Endometrium (tissue), 2 donors: Measurements from ENCODE around the gene CST8.

Source experiments
- FAIRE-seq: peaks from 2 replicates; lab custom pipeline; 2012; peaks lifted over from hg19 to GRCh38; lab: Jason Lieb, UNC
- donor health status: control.
- donor health status: control.

The CST8 gene

DNA sequence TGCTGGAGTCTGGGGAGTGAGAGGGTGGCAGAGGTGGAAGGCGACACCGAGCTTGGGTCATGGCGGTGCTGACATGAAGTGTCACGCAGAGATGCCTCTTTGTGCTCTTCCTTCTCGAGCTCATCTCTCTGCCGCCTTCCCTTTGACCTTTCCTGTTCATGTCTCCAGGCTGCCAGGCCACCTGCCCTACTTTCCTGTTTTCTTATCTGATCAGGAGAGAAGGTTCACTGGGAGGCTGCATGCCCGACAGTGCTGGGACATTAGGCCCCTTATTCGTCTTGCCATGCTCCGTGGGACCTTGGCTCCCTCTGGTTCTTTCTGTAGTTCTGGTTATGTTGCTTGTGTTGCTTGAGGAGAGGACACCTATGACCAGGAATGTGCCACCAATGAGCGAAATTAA, 33.2 kb downstream of the CST8 start:
- no peak for FAIRE-seq

DNA sequence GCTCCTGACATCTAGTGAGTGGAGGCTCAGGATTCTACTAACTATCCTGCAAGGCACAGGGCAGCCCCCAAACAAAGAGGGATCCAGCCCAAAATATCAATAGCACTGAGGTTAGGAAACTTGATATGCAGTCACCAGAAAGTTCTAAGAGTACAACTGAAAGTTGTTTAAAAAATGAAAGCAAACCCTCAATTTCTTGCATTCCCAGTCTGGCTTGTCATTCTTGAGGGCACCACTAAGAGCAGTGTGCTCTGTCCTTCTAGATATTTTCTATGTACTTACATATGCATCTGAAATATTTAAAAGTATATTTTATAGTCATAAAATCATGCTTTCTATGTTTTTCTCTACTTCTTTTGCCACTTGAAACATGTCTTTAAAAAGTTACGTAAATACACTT, 35.9 kb downstream of the CST8 start:
- FAIRE-seq = no peak

DNA sequence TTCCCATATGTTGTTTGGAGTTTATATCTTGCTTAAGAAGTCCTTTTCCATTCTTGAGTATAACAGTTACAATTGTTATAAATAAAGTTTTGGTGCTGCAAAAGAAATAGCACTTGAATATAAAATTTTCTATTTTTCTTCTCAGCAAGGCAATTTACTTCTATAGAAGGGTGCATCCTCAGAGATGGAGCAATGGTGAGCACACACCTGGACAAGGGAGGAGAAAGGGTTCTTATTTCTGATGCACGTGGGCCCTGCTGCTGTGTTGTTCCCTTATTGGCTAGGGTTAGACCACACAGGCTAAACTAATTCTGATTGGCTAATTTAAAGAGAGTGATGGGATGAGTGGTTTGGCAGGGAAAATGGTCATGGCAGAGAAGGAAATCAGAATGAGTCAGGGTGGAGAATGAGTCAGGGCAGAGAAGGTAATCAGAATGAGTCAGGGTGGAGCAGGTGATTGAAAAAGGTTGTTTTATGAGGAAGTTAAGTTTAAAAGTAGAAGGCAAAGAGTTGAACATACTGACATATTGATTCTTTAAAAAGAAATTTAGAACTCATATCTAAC, 38.0 kb downstream of the CST8 start:
- FAIRE-seq = no peak

DNA sequence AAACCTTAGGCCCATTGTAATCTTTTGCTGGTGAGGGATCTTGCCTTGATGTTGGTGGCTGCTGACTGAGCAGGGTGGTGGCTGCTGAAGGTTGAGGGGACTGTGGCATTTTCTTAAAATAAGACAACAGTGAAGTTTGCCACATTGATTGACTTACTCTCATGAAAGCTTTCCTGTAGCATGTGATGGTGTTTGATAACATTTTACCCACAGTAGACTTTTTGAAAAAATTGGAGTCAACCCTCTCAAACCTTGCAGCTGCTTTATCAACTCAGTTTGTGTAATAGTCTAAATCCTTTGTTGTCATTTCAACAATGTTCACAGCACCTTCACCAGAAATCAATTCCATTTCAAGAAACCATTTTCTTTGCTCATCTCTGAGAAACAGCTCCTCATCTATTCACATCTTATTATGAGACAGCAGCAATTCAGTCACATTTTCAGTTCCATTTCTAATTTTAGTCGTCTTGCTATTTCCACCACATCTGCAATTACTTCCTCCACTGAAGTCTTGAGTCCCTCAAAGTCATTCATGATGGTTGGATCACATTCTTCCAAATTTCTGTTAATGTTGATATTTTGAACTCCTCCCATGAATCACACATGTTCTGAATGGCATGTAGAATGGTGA, 40.1 kb downstream of the CST8 start:
- FAIRE-seq = no peak

DNA sequence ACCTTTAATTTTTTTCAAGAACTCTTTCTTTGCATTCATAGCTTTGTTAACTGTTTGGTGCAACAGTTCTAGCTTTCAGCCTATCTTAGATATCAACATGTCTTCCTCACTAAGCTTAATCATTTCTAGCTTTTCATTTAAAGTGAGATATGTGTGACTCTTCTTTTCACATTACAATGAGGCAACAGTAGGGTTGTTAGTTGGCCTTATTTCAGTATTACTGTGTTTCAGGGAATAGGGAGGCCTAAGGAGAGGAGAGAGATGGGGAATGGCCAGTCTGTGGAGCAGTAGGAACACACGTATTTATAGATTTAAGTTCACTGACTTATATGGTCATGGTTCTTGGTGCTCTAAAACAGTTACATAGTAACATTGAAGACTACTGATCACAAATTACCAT, 41.6 kb downstream of the CST8 start:
- no peak for FAIRE-seq

DNA sequence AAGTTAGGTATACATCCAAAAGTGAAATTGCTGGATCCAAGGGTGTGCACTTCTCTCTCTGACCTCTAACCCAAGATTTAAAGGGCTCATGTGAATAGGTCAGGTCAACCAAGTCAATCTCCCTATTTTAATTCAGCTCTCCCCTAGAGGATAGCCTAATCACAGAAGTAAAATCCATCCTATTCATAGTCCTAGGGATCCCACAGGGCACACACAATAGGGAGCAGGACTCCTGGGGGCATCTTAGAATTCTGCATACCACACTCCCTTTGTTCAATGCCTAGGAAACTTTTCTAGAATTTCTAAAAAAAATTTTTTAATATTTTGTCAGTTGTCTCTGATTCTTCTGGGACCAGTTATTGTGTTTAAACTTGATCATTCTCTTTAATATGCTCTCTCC, 42.2 kb downstream of the CST8 start:
- FAIRE-seq = no peak

DNA sequence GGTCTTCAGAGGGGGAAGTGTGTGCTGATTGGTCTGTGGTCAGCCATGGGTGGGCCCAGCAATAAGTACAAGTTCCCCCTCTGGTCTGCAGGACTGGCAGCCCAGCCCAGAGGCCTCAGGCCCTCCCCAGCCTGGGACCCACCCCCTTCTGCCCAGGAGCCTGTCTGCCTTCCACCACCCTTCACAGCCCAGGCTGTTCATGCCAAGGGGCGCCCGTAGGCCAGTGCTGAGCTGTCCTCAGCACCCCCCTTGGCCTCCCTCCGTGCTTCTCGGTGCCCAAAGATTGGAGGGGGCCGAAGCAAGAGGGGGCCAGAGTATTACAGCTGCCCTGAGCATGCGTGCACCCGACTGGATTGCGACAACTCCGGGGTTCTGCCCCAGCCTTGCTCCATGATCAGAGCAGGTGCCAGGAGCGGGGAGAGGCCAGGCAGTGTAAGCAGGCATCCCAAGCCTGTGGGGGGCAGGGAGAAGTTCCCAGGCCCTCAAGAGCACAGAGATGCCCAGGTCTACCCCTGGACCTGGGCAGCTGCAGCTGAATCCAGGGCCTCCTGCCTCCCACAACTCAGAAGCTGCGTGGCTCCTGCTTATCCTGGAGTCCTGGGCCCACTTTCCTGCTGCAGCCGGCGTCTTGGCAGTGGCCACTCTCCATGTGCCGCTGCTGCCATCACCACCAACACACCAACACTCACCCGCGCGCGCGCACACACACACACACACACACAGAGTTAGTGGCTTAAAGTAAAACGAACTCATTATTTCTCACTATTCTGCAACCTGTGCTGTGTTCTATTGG, 44.1 kb downstream of the CST8 start:
- no peak for FAIRE-seq

DNA sequence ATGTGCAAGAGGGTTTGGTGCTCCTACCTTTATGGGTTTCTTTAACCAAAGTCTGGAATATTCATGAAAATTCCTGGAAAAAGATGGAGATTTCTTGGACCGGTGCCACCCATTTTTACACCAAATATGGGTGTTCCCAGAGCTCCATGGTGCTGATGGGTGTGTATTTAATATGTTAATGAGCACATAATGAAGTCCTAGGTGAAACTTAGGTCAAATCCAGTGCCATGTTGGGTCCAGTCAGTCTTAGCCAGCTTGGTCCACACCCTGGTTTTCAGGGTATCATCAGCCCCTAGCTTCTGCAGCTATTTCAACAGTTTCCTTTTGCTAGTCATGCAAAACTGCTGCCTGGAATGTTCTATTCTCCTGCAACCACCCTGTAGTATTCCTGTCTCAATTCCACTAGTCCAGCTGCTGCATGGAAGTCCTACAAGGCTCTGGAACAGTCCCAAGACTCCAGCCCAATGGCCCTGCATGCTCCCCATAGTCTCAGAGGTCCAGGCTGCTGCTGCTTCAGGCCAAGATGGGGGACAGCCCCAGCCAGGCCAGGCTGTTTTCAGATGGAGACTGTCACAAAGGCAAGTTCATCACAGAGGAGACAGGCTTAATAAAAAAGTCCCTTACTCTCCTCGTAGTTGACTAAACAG, 45.5 kb downstream of the CST8 start:
- no peak for FAIRE-seq

DNA sequence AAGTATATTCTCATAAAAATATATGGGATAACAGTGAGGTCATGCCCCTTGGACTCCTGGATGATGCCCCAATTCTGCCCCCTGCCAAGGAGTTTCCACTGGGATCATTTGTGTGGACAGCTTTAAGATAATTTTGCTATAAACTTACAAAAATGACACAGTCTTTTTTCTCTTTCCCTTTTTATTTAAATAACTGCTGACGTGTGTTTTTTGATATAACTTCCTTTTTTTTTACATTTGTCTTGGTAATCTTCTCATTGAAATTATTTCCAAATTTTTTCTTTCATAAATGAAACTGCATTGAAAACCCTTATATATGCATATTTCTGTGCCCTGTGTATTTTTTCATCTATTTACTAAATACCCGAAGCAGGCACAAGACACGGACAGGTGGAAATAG, 46.1 kb downstream of the CST8 start:
- FAIRE-seq = no peak

DNA sequence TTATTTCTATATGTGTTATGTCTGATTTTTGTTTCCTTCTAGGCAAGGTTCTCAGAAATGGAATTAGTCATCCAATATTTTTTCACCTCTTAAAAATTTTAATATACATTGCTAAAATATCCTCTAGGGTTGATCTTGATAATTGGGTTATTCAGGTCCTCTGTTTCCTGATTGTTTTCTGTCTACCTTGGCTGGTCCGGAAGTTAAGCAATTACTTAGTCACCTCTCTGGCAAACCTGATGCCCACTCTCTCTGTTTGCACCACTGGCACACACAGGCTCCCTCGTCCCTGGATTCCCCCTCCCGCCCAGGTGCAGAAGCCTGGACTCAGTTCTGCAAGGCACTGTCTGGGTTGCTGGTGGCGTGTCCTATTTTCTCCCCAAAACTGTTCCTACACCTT, 49.7 kb downstream of the CST8 start:
- FAIRE-seq = no peak

DNA sequence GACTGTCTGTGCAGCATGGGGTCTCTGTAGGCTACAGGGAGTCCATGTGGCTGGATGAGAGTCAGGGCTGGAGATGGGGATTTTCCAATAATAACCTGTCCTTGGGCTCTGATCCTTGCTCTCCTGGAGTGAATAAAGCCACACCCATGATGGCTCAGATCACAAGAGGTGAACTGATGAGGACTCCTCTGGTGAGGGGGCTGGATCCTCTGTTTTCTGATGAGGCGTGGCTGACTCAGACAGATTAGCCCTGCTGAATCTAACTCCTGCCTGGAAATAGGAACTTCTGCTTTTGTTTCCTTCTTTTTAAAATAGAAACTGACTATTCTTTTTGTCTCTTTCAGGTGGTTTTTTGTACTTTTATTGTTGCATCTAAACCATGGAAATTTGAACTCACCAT, 50.4 kb downstream of the CST8 start:
- no peak for FAIRE-seq

DNA sequence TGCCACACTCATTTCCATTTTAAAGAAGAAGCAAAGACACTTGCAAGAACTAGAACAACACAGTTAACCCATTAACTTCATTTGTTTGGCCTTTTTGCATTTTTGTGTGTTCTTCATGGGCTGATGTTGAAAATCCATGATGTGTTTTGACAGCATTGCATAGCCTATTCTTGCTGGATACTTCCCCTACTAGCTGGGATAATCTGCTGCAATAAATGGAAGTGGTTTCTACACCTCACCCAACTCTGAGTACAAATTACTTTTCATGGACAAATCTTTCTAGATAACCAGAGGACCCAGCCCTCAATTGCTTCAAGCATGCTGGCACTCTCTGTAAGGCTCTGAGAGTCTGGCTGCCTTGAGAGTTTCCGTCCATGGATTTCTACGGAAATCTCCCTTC, 50.9 kb downstream of the CST8 start:
- FAIRE-seq = no peak

DNA sequence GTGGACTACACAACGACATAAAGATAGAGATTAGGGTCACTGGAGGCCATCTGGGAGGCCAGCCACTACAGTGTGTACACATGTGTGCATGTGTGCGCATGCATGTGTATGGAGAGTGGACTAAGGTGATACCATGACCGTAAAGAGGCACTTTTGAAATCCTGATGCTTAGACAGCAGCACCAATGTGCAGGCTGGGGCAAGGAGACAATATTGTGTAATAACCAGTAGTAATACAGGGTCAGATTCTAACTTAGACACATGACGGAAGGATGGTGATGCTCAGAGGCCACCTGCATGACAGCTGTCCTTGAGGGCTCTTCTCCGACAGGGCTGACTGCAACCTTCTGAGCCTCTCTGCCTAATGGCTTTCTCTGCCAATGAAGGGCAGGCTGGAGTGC, 51.9 kb downstream of the CST8 start:
- no peak for FAIRE-seq

DNA sequence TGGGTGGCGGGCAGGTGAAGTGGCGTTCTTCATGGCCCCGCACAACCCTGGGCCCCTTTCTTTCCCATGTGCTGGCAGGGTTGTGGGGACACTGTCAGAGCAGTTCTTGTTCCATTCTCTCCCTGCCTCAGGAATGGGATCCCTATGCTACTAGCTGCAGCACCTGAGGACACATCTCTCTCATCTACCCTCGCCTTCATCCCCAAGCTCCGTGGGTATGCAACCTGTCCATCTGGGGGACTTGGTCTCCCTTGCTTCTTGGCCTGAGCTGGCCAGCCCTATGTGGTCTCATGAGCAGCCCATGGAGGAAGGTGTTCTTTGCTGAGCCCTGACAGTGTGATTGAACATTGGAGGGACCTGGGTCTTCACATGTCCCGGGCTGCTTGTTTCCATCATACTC, 53.2 kb downstream of the CST8 start:
- FAIRE-seq = no peak
